HepG2 (cell line): ENCODE data around the gene BLVRB. TPM values are rescaled to one million over a fixed set of nuclear protein-coding genes. Genes with fewer than 3 reads are reported as not detected.
A peak's percentile ranks its signal among the peaks of the same experiment; 100 is the strongest.

Experiments used
- ASH2L ChIP-seq: fragments of 300-600, 200-600 bp; sonication (generic); IDR thresholded peaks from 2 replicates; pipeline ENCODE4 v1.7.0; 2017; ENCODE audit warnings: low read depth, mild to moderate bottlenecking, moderate library complexity, mixed read lengths, low read length; ENCODE audit not compliant: insufficient read length
- ELF3 ChIP-seq: IDR thresholded peaks from 2 replicates; pipeline ENCODE4 v1.6.1; 2016; ENCODE audit warnings: missing genetic modification reagents, missing compliant biosample characterization
- ERF ChIP-seq: IDR thresholded peaks from 2 replicates; pipeline ENCODE4 v1.6.1; 2018; ENCODE audit warnings: missing biosample characterization, missing genetic modification reagents
- GLI4 ChIP-seq: sonication (generic); formaldehyde crosslinking; IDR thresholded peaks from 2 replicates; pipeline ENCODE4 v1.5.1; 2020; ENCODE audit warnings: missing genetic modification reagents, mild to moderate bottlenecking, moderate library complexity, borderline replicate concordance
- KMT2A ChIP-seq: sonication (generic); formaldehyde crosslinking; IDR thresholded peaks from 2 replicates; pipeline ENCODE4 v1.4.0; 2020; ENCODE audit warnings: missing genetic modification reagents
- MTERF4 ChIP-seq: sonication (generic); formaldehyde crosslinking; IDR thresholded peaks from 2 replicates; pipeline ENCODE4 v1.8.0; 2023; ENCODE audit warnings: mild to moderate bottlenecking, missing genetic modification reagents
- NFATC3 ChIP-seq: sonication (generic); formaldehyde crosslinking; IDR thresholded peaks from 2 replicates; pipeline ENCODE4 v1.5.1; 2020; ENCODE audit warnings: mild to moderate bottlenecking, missing genetic modification reagents
- PHF20 ChIP-seq: sonication (generic); formaldehyde crosslinking; IDR thresholded peaks from 2 replicates; pipeline ENCODE4 v1.5.0; 2020; ENCODE audit warnings: mild to moderate bottlenecking, missing genetic modification reagents
- PPARG ChIP-seq: conservative IDR thresholded peaks from 2 replicates; pipeline ENCODE4 v1.6.1; 2016; ENCODE audit warnings: missing biosample characterization, missing genetic modification reagents
- SP1 ChIP-seq, 2 experiments: fragments of 450-650 bp in 1 of 2; sonication (generic) in 1 of 2; formaldehyde crosslinking in 1 of 2; IDR thresholded peaks; 2 replicates each; pipeline versions ENCODE4 v1.4.0 to v1.6.1; 2016 to 2020; ENCODE audit warnings: missing genetic modification reagents in 1 of 2
- THAP11 ChIP-seq: IDR thresholded peaks from 2 replicates; pipeline ENCODE4 v1.6.1; 2016; ENCODE audit warnings: missing biosample characterization, missing genetic modification reagents
- ZBTB2 ChIP-seq: sonication (generic); formaldehyde crosslinking; IDR thresholded peaks from 2 replicates; pipeline ENCODE4 v1.8.0; 2022; ENCODE audit warnings: low read depth, missing genetic modification reagents
- ZBTB33 ChIP-seq: sonication (generic); formaldehyde crosslinking; IDR thresholded peaks from 2 replicates; pipeline ENCODE4 v1.4.0; 2020; ENCODE audit warnings: missing genetic modification reagents
- ZFP90 ChIP-seq: sonication (generic); formaldehyde crosslinking; IDR thresholded peaks from 2 replicates; pipeline ENCODE4 v1.8.0; 2022; ENCODE audit warnings: missing genetic modification reagents, mild to moderate bottlenecking, inconsistent platforms, borderline replicate concordance
- ZNF136 ChIP-seq: sonication (generic); formaldehyde crosslinking; IDR thresholded peaks from 2 replicates; pipeline ENCODE4 v1.8.1; 2022; ENCODE audit warnings: low read depth, mild to moderate bottlenecking, moderate library complexity, missing genetic modification reagents
- ZNF264 ChIP-seq: sonication (generic); formaldehyde crosslinking; IDR thresholded peaks from 2 replicates; pipeline ENCODE4 v1.4.0; 2020; ENCODE audit warnings: missing genetic modification reagents
- ZNF710 ChIP-seq: sonication (generic); formaldehyde crosslinking; IDR thresholded peaks from 2 replicates; pipeline ENCODE4 v1.5.0; 2020; ENCODE audit warnings: mild to moderate bottlenecking, missing genetic modification reagents, borderline replicate concordance
- polyA plus RNA-seq, 8 experiments: library from polyadenylated mRNA; depleted of rRNA in 3 of 8; stranded (reverse) in 7 of 8; unstranded in 1 of 8; fragments of >200 nt; fragmentation: Illumina TruSeq in 4 of 8; extraction: Trizol in 4 of 8; gene quantifications; 2 replicates each; pipeline versions ENCODE4 v1.2.1 to v1.2.3, GENCODE V29; 2011 to 2016; ENCODE audit warnings: low read depth in 4 of 8, missing spikeins in 1 of 8, mixed read lengths in 1 of 8; ENCODE audit not compliant: insufficient read depth in 1 of 8
- total RNA-seq, 5 experiments: library from RNA; depleted of rRNA; stranded (reverse); fragments of >200 nt; fragmentation: Illumina TruSeq; extraction: Trizol; gene quantifications; 2 replicates each; pipeline ENCODE4 v1.2.3, GENCODE V29; 2016; ENCODE audit warnings: low read depth in 1 of 5
- TF ChIP-seq, protein P1 (sequence below): sonication (generic); formaldehyde crosslinking; IDR thresholded peaks from 2 replicates; pipeline ENCODE4 v1.9.0; 2022; ENCODE audit warnings: low read depth, missing genetic modification reagents

Gene BLVRB
- total and polyA plus RNA-seq, 2 of the 13 experiments (the other 11 are each of a cell fraction or from before 2014, with no cell fraction given), result 25.9 to 51.4 TPM

GRCh38 chr19:40420766-40421765 is 44.5 kb downstream of the BLVRB start (continued):
- no peak; the same call in 1 of the 2 replicates for TF ChIP-seq PPARG
- TF ChIP-seq SP1 (IDR thresholded peaks at IDR 0.05), result no peak
- peak; percentile 72; the same call in 1 of the 2 replicates for TF ChIP-seq SP1 (CRISPR knock-in tag; IDR thresholded peaks at IDR 0.05)
- 0 out of 2 replicates have a peak, but pooled peaks have one; percentile 65 for TF ChIP-seq ZNF264 (CRISPR knock-in tag)
- TF ChIP-seq ERF (CRISPR knock-in tag), result peak; percentile 71; the same call in 1 of the 2 replicates
- TF ChIP-seq MTERF4 (CRISPR knock-in tag), result peak; percentile 91; the same call in 1 of the 2 replicates
- no peak; the same call in 1 of the 2 replicates for TF ChIP-seq NFATC3 (CRISPR knock-in tag)
- TF ChIP-seq, protein P1, sequence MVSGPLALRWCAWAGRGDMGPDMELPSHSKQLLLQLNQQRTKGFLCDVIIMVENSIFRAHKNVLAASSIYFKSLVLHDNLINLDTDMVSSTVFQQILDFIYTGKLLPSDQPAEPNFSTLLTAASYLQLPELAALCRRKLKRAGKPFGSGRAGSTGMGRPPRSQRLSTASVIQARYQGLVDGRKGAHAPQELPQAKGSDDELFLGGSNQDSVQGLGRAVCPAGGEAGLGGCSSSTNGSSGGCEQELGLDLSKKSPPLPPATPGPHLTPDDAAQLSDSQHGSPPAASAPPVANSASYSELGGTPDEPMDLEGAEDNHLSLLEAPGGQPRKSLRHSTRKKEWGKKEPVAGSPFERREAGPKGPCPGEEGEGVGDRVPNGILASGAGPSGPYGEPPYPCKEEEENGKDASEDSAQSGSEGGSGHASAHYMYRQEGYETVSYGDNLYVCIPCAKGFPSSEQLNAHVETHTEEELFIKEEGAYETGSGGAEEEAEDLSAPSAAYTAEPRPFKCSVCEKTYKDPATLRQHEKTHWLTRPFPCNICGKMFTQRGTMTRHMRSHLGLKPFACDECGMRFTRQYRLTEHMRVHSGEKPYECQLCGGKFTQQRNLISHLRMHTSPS (CRISPR knock-in tag), result peak; percentile 62; the same call in 1 of the 2 replicates
- peak; percentile 59 for TF ChIP-seq ASH2L
- TF ChIP-seq ZNF136 (CRISPR knock-in tag), result peak; percentile 80
- peak; percentile 72 for TF ChIP-seq PHF20 (CRISPR knock-in tag)
- 0 out of 2 replicates have a peak, but pooled peaks have one; percentile 45 for TF ChIP-seq ZBTB2
- TF ChIP-seq KMT2A (CRISPR knock-in tag), result peak; percentile 18; the same call in 1 of the 2 replicates
- TF ChIP-seq THAP11, result peak; percentile 71; the same call in 1 of the 2 replicates
- no peak; the same call in none of the 2 replicates for TF ChIP-seq ZFP90 (CRISPR knock-in tag)
- TF ChIP-seq ELF3, result peak; percentile 64
- peak; percentile 36; the same call in 1 of the 2 replicates for TF ChIP-seq ZBTB33 (CRISPR knock-in tag)
- peak; percentile 82; the same call in 1 of the 2 replicates for TF ChIP-seq GLI4 (CRISPR knock-in tag)
- 0 out of 2 replicates have a peak, but pooled peaks have one; percentile 24 for TF ChIP-seq ZNF710 (CRISPR knock-in tag)
